ENCODE data around the gene STOX1. TPM values are rescaled to one million over a fixed set of nuclear protein-coding genes. Genes with fewer than 3 reads are reported as not detected.

STOX1 gene
- total and polyA plus RNA-seq, 8 donors = 0.73 to 1.8 (median 1.1) TPM

DNA sequence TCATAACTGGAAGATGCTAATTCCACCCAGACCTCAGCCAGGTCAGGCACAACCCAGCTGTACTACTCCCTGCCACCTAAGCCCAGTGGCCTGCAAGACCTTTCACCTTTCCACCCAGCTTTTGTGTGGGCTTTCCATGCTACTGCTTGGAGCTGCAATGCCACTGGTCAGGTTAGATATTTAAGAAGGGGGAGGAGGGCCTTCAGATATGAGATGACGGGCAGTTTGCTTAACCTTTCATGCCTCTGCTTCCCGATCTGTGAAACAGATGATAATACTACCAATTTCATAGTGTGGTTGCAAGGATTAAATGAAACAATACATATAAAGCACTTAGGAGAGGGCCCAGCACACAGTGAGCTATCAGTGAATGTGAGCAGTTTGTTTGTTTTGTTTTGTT, 20.9 kb downstream of the STOX1 start:
- no peaks in the 10 kb centered on the region for H3K4me1 ChIP-seq
- TF ChIP-seq, protein P1, sequence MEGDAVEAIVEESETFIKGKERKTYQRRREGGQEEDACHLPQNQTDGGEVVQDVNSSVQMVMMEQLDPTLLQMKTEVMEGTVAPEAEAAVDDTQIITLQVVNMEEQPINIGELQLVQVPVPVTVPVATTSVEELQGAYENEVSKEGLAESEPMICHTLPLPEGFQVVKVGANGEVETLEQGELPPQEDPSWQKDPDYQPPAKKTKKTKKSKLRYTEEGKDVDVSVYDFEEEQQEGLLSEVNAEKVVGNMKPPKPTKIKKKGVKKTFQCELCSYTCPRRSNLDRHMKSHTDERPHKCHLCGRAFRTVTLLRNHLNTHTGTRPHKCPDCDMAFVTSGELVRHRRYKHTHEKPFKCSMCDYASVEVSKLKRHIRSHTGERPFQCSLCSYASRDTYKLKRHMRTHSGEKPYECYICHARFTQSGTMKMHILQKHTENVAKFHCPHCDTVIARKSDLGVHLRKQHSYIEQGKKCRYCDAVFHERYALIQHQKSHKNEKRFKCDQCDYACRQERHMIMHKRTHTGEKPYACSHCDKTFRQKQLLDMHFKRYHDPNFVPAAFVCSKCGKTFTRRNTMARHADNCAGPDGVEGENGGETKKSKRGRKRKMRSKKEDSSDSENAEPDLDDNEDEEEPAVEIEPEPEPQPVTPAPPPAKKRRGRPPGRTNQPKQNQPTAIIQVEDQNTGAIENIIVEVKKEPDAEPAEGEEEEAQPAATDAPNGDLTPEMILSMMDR (IDR thresholded peaks at IDR 0.05) = no peak
- no peak overlapping the region for H3K4me3 ChIP-seq
- intact Hi-C loops (cut with DNase I) = no loop called here
- no peak overlapping the region for H3K27ac ChIP-seq
- DNase-seq = no peak
- no peak for FAIRE-seq
- H3K36me3 ChIP-seq = no peaks in the 10 kb centered on the region
- no peaks in the 10 kb centered on the region for H3K27me3 ChIP-seq
- no peak for ATAC-seq
- WGBS, 2 donors = 85% methylated on average over 2 of the region's 2 CpGs
- no peaks in the 10 kb centered on the region for H3K9me3 ChIP-seq

DNA sequence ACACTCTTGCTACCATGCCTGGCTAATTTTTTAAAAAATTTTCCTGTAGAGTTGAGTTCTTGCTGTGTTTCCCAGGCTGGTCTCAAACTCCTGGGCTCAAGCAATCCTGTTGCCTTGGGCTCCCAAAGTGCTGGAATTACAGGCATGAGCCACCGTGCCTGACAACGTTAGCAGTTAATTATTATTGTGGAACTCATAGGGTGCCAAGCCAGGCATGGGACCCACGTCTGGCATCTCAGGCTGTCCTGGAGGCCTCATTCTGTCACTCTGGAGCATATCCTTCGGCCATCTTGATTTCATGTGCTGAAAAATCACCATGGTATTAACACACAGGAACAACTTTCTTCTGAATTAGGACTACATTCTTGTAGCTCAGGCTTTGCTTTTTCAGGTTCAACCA, 21.5 kb downstream of the STOX1 start:
- WGBS, 2 donors = 45 to 51% methylated on average over 4 of the region's 4 CpGs
- no peak overlapping the region for H3K4me3 ChIP-seq
- no peaks in the 10 kb centered on the region for H3K27me3 ChIP-seq
- no peak for FAIRE-seq
- no peaks in the 10 kb centered on the region for H3K36me3 ChIP-seq
- H3K4me1 ChIP-seq = no peaks in the 10 kb centered on the region
- no peak overlapping the region for H3K27ac ChIP-seq
- intact Hi-C loops (cut with DNase I) = no loop called here
- TF ChIP-seq, protein P1 (IDR thresholded peaks at IDR 0.05) = no peak
- H3K9me3 ChIP-seq = no peaks in the 10 kb centered on the region
- ATAC-seq = no peak
- DNase-seq = no peak

DNA sequence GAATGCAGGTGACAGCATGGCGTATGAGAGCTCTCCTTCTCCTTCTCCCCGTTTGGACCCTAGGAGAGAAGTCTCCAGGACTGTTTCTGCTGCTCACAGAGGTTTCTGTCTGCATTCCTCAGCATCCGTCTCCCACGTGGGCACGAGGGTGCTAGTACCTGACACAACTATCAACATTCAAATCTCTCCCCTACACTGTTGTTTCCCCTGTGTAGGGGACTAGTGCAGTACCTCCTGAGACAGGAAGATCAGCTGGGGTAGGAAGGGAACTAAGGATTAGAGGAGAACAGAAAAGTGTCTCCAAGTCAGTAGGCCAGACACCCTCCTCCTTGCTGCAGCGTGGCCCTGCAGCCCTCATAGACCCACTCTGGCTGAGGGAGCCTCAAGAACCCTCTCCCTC, 29.0 kb downstream of the STOX1 start:
- no peak overlapping the region for H3K4me3 ChIP-seq
- no peaks in the 10 kb centered on the region for H3K9me3 ChIP-seq
- intact Hi-C loops (cut with DNase I) = no loop called here
- no peaks in the 10 kb centered on the region for H3K27me3 ChIP-seq
- 66 to 74% methylated on average over 6 of the region's 6 CpGs for WGBS, 2 donors
- DNase-seq (no peak), FAIRE-seq (no peak), ATAC-seq (no peak)
- H3K4me1 ChIP-seq = no peaks in the 10 kb centered on the region
- H3K27ac ChIP-seq = no peak overlapping the region
- TF ChIP-seq, protein P1 (IDR thresholded peaks at IDR 0.05) = no peak
- no peaks in the 10 kb centered on the region for H3K36me3 ChIP-seq

DNA sequence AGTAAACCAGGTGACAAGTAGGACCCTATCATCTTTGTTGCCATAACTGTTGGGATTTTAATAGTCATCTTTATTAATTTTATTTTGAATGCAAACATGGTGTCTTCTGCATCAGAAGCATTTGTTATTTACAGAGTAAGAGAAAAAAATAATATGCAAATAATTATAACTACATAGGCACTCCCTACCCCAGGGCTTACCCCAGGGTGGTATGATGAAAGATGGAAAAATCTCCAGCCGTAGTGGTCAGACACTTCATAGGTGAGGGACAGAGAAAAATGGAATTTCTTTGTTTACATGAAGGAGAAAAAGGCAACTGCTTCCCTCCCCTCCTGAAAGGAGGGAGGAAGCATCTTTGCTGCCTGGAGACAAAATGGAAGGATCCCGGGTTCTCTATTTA, 29.7 kb downstream of the STOX1 start:
- Histone ChIP-seq H3K27me3 (no peaks in the 10 kb centered on the region), H3K9me3 (no peaks in the 10 kb centered on the region), H3K4me1 (no peaks in the 10 kb centered on the region), H3K4me3 (no peak overlapping the region), H3K36me3 (no peaks in the 10 kb centered on the region), H3K27ac (no peak overlapping the region)
- ATAC-seq (no peak), DNase-seq (no peak), FAIRE-seq (no peak)
- TF ChIP-seq, protein P1 (IDR thresholded peaks at IDR 0.05) = no peak
- WGBS, 2 donors = 67 to 80% methylated on average over 2 of the region's 2 CpGs
- intact Hi-C loops (cut with DNase I) = no loop called here

DNA sequence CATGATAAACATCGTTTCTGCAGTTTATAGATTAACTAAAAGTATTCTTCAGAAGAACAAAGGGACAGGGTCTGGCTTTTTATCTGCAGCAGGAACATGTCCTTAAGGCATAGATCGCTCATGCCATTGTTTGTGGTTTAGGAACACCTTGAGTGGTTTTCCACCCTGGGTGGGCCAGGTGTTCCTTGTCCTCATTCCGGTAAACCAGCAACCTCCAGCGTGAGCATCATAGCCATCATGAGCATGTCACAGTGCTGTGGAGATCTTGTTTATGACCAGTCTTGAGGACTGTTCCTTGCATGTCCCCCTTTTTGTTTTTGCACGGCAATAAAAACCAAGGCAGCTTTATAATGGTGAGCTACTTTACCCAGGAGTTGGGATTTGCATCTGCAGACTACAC, 33.9 kb downstream of the STOX1 start:
- TF ChIP-seq, protein P1 (IDR thresholded peaks at IDR 0.05) = no peak
- FAIRE-seq = no peak

More for the DNA sequence above, 33.9 kb downstream of the STOX1 start:
- Histone ChIP-seq H3K4me1 (no peaks in the 10 kb centered on the region), H3K27ac (no peak overlapping the region), H3K4me3 (no peak overlapping the region), H3K36me3 (no peaks in the 10 kb centered on the region), H3K27me3 (no peaks in the 10 kb centered on the region), H3K9me3 (no peaks in the 10 kb centered on the region)
- ATAC-seq (no peak), DNase-seq (no peak)
- 92 to 93% methylated on average over 5 of the region's 5 CpGs for WGBS, 2 donors
- intact Hi-C loops (cut with DNase I) = no loop called here

Measured in pancreas (tissue), 10 donors.